ENCODE results near the gene ZNF750. TPM values are rescaled to one million over a fixed set of nuclear protein-coding genes. Genes with fewer than 3 reads are reported as not detected.
A peak's percentile ranks its signal among the peaks of the same experiment; 100 is the strongest.

The ZNF750 gene
- total RNA-seq, 2 experiments from 2014 or later, result not detected

DNA sequence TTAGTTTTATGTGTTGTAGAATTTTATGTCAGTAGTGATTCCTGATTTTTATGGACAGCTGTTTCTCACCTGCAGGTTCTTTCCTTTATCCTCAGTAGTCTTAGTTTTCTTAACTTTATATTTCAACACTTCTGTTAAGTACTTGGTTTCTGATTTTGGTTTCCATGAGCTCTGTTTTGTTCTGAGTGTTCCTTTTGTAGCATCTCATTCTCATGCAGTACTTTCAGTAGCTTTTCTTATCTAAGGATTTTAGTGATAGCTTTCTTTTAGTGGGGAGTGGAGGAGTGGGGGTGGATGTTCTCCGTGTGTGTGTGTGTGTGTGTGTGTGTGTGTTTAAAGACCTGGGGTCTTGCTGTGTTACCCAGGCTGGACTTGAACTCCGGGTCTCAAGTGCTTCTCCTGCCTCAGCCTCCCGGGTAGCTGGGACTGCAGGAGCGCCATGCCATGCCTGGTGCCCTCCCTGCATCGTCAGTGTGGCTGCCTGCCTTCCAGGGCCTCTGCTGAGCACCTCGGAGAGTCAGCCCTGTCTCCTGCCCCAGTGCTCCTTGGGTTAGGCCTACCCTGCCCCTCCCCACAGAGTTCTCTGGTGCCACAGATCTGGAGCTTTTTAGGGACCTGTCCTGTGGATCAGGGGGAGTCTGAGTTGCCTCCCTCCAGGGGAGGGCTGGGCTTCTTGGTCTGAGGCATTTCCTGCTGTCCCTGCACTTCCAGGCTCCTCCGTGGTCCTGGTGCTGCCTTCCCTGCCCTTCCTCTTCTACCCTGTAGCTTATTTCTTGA, 4.3 kb upstream of the ZNF750 start:
- peaks cover 5% of the 10 kb centered on the region for H3K36me3 ChIP-seq (ENCODE audit: insufficient read depth, low read length)
- H3K9me3 ChIP-seq (ENCODE audit: control insufficient read depth in 1 of 2, insufficient read depth in 1 of 2, low read length in 2 of 2), result no peaks in the 10 kb centered on the region
- ATAC-seq (ENCODE audit: poor library complexity) (no peak), DNase-seq (no peak)
- Mint-ChIP-seq H3K4me1 (ENCODE audit: low read depth) (peaks cover 8% of the 10 kb centered on the region), H3K27me3 (no peaks in the 10 kb centered on the region), H3K36me3 (ENCODE audit: low read depth) (no peaks in the 10 kb centered on the region), H3K4me3 (no peak overlapping the region), H3K27ac (no peak overlapping the region), H3K9me3 (no peaks in the 10 kb centered on the region)
- intact Hi-C loops (cut with DNase I, micrococcal nuclease), result no loop called here
- CTCF ChIA-PET, result no interaction called here
- no peak overlapping the region for H3K27ac ChIP-seq (ENCODE audit: low read depth in 1 of 2, low read length in 2 of 2)
- no peak overlapping the region for H3K4me3 ChIP-seq (ENCODE audit: low read length)
- no peaks in the 10 kb centered on the region for H3K27me3 ChIP-seq (ENCODE audit: control insufficient read depth in 1 of 2, insufficient read depth in 2 of 2, low read length in 2 of 2)
- TF ChIP-seq, protein P1, sequence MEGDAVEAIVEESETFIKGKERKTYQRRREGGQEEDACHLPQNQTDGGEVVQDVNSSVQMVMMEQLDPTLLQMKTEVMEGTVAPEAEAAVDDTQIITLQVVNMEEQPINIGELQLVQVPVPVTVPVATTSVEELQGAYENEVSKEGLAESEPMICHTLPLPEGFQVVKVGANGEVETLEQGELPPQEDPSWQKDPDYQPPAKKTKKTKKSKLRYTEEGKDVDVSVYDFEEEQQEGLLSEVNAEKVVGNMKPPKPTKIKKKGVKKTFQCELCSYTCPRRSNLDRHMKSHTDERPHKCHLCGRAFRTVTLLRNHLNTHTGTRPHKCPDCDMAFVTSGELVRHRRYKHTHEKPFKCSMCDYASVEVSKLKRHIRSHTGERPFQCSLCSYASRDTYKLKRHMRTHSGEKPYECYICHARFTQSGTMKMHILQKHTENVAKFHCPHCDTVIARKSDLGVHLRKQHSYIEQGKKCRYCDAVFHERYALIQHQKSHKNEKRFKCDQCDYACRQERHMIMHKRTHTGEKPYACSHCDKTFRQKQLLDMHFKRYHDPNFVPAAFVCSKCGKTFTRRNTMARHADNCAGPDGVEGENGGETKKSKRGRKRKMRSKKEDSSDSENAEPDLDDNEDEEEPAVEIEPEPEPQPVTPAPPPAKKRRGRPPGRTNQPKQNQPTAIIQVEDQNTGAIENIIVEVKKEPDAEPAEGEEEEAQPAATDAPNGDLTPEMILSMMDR (IDR thresholded peaks at IDR 0.05), result no peak
- POLR2A ChIA-PET, result interaction anchor here (0.9 to 1.4 kb wide), 2 partner anchors 9 to 20 kb away, joined by 3 to 4 read pairs; no protein-coding TSS in a partner anchor
- no peaks in the 10 kb centered on the region for H3K4me1 ChIP-seq (ENCODE audit: insufficient read depth, low read length)

- Mint-ChIP-seq H3K27me3 (no peaks in the 10 kb centered on the region), H3K4me1 (ENCODE audit: low read depth) (peaks cover 4% of the 10 kb centered on the region), H3K27ac (peak overlapping the region; percentile 42), H3K9me3 (no peaks in the 10 kb centered on the region), H3K36me3 (ENCODE audit: low read depth) (peaks cover 6% of the 10 kb centered on the region), H3K4me3 (no peak overlapping the region)
- ATAC-seq (ENCODE audit: poor library complexity), result no peak
- no peak overlapping the region for H3K27ac ChIP-seq (ENCODE audit: low read depth in 1 of 2, low read length in 2 of 2)
- H3K4me1 ChIP-seq (ENCODE audit: insufficient read depth, low read length), result no peaks in the 10 kb centered on the region
- H3K27me3 ChIP-seq (ENCODE audit: control insufficient read depth in 1 of 2, insufficient read depth in 2 of 2, low read length in 2 of 2), result no peaks in the 10 kb centered on the region
- peaks cover 8% of the 10 kb centered on the region for H3K36me3 ChIP-seq (ENCODE audit: insufficient read depth, low read length)
- TF ChIP-seq, protein P1 (IDR thresholded peaks at IDR 0.05), result no peak
- intact Hi-C loops (cut with DNase I, micrococcal nuclease), result no loop called here
- DNase-seq, result no peak
- H3K4me3 ChIP-seq (ENCODE audit: low read length), result no peak overlapping the region
- POLR2A ChIA-PET, result interaction anchor here (1.4 kb wide), 1 partner anchor 22 kb away, joined by 3 read pairs; no protein-coding TSS in a partner anchor
- CTCF ChIA-PET, result no interaction called here
- H3K9me3 ChIP-seq (ENCODE audit: control insufficient read depth in 1 of 2, insufficient read depth in 1 of 2, low read length in 2 of 2), result no peaks in the 10 kb centered on the region
Measured at GRCh38 chr17:82841921-82842596, 2.2 kb upstream of the ZNF750 start.

- Histone ChIP-seq H3K4me3 (ENCODE audit: low read length) (no peak overlapping the region), H3K27ac (ENCODE audit: low read depth in 1 of 2, low read length in 2 of 2) (no peak overlapping the region), H3K36me3 (ENCODE audit: insufficient read depth, low read length) (peaks cover 6% of the 10 kb centered on the region), H3K9me3 (ENCODE audit: control insufficient read depth in 1 of 2, insufficient read depth in 1 of 2, low read length in 2 of 2) (no peaks in the 10 kb centered on the region), H3K4me1 (ENCODE audit: insufficient read depth, low read length) (no peaks in the 10 kb centered on the region), H3K27me3 (ENCODE audit: control insufficient read depth in 1 of 2, insufficient read depth in 2 of 2, low read length in 2 of 2) (no peaks in the 10 kb centered on the region)
- no peak for ATAC-seq (ENCODE audit: poor library complexity)
- Mint-ChIP-seq H3K27ac (no peak overlapping the region), H3K4me1 (ENCODE audit: low read depth) (peaks cover 4% of the 10 kb centered on the region), H3K9me3 (no peaks in the 10 kb centered on the region), H3K4me3 (no peak overlapping the region), H3K36me3 (ENCODE audit: low read depth) (peaks cover 6% of the 10 kb centered on the region), H3K27me3 (no peaks in the 10 kb centered on the region)
- DNase-seq, result no peak
- CTCF ChIA-PET, result no interaction called here
- POLR2A ChIA-PET, result no interaction called here
- intact Hi-C loops (cut with DNase I, micrococcal nuclease), result no loop called here
- TF ChIP-seq, protein P1 (IDR thresholded peaks at IDR 0.05), result no peak
Measured at GRCh38 chr17:82840431-82840831, 609 bp upstream of the ZNF750 start.

Data from CD4-positive, alpha-beta T cell (primary cell).